Fibroblast of pulmonary artery (primary cell): ENCODE results near the gene ANO4.

Experiments used
- DNase-seq: peaks from one replicate; pipeline ENCODE4 v3.0.0-alpha.2; 2010; ENCODE audit warnings: low read depth
- H3K4me3 ChIP-seq: replicated peaks from 2 replicates; pipeline ENCODE4 v1.5.1; 2011; ENCODE audit warnings: low read depth, mild to moderate bottlenecking, control low read depth, low read length, moderate library complexity
- CTCF ChIP-seq: IDR thresholded peaks from 2 replicates; pipeline ENCODE4 v1.5.1; 2011; ENCODE audit warnings: mild to moderate bottlenecking, control low read depth, low read length, inconsistent platforms; ENCODE audit errors: missing control alignments

The ANO4 gene

GRCh38 chr12:100851637-100852036 lies 57.1 kb downstream of the ANO4 start:
- no peak for DNase-seq
- TF ChIP-seq CTCF, result no peak
- no peak overlapping the region for H3K4me3 ChIP-seq

- no peak for DNase-seq
- H3K4me3 ChIP-seq, result no peak overlapping the region
- no peak for TF ChIP-seq CTCF
Observed at GRCh38 chr12:100857418-100857817, 62.8 kb downstream of the ANO4 start.

GRCh38 chr12:100857971-100858370 lies 63.4 kb downstream of the ANO4 start:
- TF ChIP-seq CTCF, result no peak
- DNase-seq, result peak; percentile 38
- H3K4me3 ChIP-seq, result no peak overlapping the region

GRCh38 chr12:100858656-100859055 lies 64.1 kb downstream of the ANO4 start:
- peak; percentile 29 for DNase-seq
- no peak for TF ChIP-seq CTCF
- no peak overlapping the region for H3K4me3 ChIP-seq

GRCh38 chr12:100859063-100859627 lies 64.6 kb downstream of the ANO4 start:
- H3K4me3 ChIP-seq, result no peak overlapping the region
- no peak for TF ChIP-seq CTCF
- DNase-seq, result no peak

GRCh38 chr12:100860611-100861010 lies 66.0 kb downstream of the ANO4 start:
- no peak overlapping the region for H3K4me3 ChIP-seq
- no peak for DNase-seq
- TF ChIP-seq CTCF, result no peak

- TF ChIP-seq CTCF, result no peak
- no peak for DNase-seq
- H3K4me3 ChIP-seq, result no peak overlapping the region
Observed at GRCh38 chr12:100862676-100863075, 68.1 kb downstream of the ANO4 start.
